LHCN-M2 (cell line): ENCODE results near the gene CCL17. TPM values are rescaled to one million over a fixed set of nuclear protein-coding genes. Genes with fewer than 3 reads are reported as not detected.
"Not testable (repeated sequence)": the region's sequence is repeated elsewhere in the genome, so short reads cannot be mapped to it uniquely, and the experiment has no call there.

Experiments
- DNase-seq: peaks from one replicate; pipeline ENCODE4 v3.0.0-alpha.2; 2012; ENCODE audit warnings: low read depth
- polyA plus RNA-seq: library from polyadenylated mRNA; unstranded; fragments of >200 nt; gene quantifications from one replicate; pipeline ENCODE4 v1.2.1, GENCODE V29; 2012; ENCODE audit warnings: missing spikeins
- total RNA-seq: library from RNA; depleted of rRNA; stranded (reverse); fragments of >200 nt; gene quantifications from 2 replicates; pipeline ENCODE4 v1.2.3, GENCODE V29; 2014; rRNA removed

Gene CCL17
- not detected in 2 replicates for total RNA-seq
- not detected for polyA plus RNA-seq

GRCh38 chr16:57403965-57404817, at the start of gene CCL17:
Gene CCL17, plus strand, starts transcription at chr16:57404767. Its CDS starts 9,166 bp downstream, at chr16:57413933.
- DNase-seq = no peak

- no peak for DNase-seq
These were observed 48.6 kb upstream of the CCL17 start for GRCh38 chr16:57355898-57356414.

- DNase-seq = no peak
These were observed 48.0 kb upstream of the CCL17 start for GRCh38 chr16:57356547-57356946.

- DNase-seq = no peak
These were observed 47.1 kb upstream of the CCL17 start for GRCh38 chr16:57357330-57358085.

GRCh38 chr16:57358086-57358420, 46.5 kb upstream of the CCL17 start:
- DNase-seq = no peak

- no peak for DNase-seq
These were observed 46.0 kb upstream of the CCL17 start, which contains the start of gene CCL22 for GRCh38 chr16:57358527-57359095. Gene CCL22, plus strand, starts transcription at chr16:57358783. Its CDS starts 34 bp downstream, at chr16:57358817.

GRCh38 chr16:57360321-57360935, 44.1 kb upstream of the CCL17 start:
- no peak for DNase-seq

- DNase-seq = no peak
These were observed 43.2 kb upstream of the CCL17 start for GRCh38 chr16:57361404-57361803.

GRCh38 chr16:57364143-57364542, 40.4 kb upstream of the CCL17 start:
- no peak for DNase-seq

GRCh38 chr16:57366544-57367040, 38.0 kb upstream of the CCL17 start:
- DNase-seq = no peak

- no peak for DNase-seq
These were observed 37.3 kb upstream of the CCL17 start for GRCh38 chr16:57367116-57367752.

GRCh38 chr16:57371494-57372371, 32.8 kb upstream of the CCL17 start:
- no peak for DNase-seq

- no peak for DNase-seq
These were observed 32.0 kb upstream of the CCL17 start, which contains the start of gene CX3CL1 for GRCh38 chr16:57372372-57373116. Gene CX3CL1, plus strand, starts transcription at chr16:57372490. Its CDS starts 79 bp downstream, at chr16:57372569.

- no peak for DNase-seq
These were observed 31.2 kb upstream of the CCL17 start for GRCh38 chr16:57373117-57373947.

- DNase-seq = no peak
These were observed 30.5 kb upstream of the CCL17 start for GRCh38 chr16:57374067-57374534.

GRCh38 chr16:57374925-57375465, 29.6 kb upstream of the CCL17 start:
- DNase-seq = not testable (repeated sequence)

- no peak for DNase-seq
These were observed 28.2 kb upstream of the CCL17 start for GRCh38 chr16:57376313-57376818.
